ENCODE results near the gene SV2C.
A peak's percentile ranks its signal among the peaks of the same experiment; 100 is the strongest.
"Not testable (repeated sequence)": the region's sequence is repeated elsewhere in the genome, so short reads cannot be mapped to it uniquely, and the experiment has no call there.

Gene SV2C

DNA sequence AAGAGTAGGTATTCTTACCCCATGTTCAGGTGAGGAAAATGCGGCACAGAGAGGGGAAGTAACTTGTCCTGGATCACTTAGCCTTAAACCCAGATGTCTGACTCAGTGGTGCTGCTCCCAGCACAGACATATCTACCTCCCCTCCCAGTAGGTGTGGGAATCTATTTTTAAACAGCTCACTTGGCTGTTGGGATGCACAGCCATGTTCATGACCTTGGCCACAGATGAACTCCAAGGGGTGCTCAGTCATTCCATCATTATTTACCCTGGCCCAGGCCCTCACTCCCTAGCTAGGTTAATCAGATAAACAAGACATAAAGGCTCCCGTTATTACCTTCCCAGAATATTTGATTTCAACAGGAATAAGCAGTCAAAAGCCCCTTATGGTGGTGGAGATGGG, 231.5 kb downstream of the SV2C start:
- no peak for DNase-seq

GRCh38 chr5:76319673-76320072, 236.5 kb downstream of the SV2C start:
- no peak for DNase-seq

- DNase-seq: not testable (repeated sequence)
These were observed 240.3 kb downstream of the SV2C start for GRCh38 chr5:76323494-76323893.

DNA sequence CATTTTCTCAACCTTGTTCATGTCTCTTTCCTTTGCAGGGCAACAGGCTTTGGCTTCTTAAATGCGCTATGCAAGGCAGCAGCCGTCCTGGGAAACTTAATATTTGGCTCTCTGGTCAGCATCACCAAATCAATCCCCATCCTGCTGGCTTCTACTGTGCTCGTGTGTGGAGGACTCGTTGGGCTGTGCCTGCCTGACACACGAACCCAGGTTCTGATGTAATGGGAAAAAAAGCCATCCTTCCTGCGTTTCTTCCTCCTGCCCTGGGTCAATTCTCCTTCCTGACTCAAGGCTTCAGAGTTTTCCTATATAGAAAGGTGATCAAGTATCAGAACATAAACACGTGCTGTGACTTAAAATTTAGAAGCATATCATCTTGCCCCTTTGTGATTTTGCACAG, 242.1 kb downstream of the SV2C start:
- DNase-seq: no peak

- DNase-seq: no peak
These were observed 242.8 kb downstream of the SV2C start for GRCh38 chr5:76325876-76326491.

DNA sequence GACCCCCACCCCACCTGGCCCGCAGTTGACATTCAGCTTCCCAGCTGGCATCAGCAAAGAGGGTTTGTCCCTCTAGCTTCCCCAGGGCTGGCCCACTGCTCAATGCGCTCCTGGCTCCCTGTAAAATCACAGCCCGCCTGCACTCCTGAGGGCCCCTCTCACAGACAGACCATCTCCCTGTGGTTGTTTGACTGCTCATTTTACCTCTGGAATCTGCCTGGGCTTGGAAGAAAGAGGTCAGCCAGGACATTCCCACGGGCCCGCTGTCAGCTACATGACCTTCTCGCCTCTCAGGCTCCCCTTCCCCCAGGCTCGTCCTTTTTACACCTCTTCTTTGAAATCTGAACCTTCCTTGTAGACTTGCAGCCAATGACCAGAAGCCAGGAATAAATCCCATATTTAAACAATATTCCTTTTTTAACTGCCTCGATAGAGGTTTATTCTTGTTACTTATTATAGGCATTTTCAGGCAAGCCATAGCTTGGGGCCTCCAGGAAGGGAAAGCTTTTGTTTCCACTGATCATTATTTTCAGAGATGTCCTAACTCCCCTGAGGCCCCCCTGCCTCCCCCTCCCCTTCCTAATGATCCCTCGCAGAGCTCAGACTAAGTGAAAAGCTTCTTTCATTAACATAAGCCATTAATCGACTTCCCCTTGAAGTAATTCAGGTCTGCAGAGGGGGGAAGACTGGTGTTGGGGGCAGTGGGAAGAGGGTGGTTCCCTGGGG, 243.6 kb downstream of the SV2C start:
- DNase-seq: no peak

- no peak for DNase-seq
These were observed 246.2 kb downstream of the SV2C start for GRCh38 chr5:76329346-76329745.

DNA sequence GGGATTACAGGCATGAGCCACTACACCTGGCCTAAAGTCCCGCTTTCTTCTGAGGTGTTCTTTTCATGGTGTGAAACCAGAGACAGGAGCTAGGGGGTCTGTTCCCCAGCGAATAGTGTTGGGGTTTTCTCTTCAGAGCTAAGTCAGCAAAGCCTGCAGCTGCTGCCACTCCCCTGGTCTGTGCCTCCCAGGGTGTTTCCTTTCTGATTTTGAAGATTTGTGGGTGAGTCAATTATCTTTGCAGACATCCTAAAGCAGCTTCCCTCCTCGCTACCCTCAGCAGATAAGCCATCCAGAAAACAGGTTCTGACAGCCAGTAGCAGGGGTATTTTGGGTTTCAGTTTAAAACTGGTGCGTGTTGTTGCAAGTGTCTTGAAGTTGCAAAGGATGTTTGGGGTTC, 247.9 kb downstream of the SV2C start:
- no peak for DNase-seq

GRCh38 chr5:76332102-76332501, 248.9 kb downstream of the SV2C start:
- DNase-seq: no peak

DNA sequence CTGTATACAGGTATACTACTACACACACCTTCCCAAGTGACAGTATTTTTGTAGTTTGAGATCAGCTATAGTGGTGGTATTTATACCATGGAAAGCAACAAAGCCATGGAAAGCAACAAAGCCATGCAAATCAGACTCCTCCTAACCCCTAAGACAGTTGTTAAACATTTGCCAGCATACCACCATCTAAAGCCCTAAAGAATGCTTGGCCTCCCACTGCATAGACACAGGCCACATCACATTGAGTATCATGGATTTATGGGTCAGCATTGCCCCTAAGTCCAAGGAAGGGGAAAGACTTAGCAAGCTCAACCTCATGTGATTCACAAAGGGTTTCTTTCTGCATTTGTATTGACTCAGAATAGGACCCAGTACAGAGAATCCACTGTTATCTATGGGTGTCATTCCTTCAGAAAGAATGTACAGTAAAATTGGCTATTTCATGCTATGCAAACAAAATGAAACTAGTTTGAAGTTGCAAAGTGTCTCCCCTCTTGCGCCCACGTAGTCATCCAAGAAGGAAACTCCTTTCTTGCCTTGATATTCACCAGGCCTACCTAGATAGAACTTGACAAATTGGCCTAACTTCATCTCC, 249.5 kb downstream of the SV2C start:
- DNase-seq: no peak

DNA sequence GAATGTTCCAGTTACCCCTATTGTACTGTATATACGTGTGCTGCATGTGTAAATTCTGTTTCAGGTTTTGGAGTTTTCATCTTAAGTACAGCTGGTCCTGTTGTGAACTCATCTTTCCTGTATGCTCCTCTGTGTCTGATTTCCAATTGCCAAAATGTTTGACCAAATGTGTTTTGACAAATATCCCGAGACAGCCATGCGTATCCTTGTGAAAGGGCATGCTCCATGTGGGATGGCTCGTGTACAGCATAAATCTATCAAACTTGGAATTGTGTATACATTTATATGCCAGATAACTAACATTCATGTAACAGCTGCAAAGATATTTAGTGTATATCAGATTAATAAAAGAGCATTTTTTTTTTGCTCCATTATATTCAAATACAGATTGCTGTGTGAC, 250.4 kb downstream of the SV2C start:
- no peak for DNase-seq

GRCh38 chr5:76334574-76334973, 251.4 kb downstream of the SV2C start:
- no peak for DNase-seq

DNA sequence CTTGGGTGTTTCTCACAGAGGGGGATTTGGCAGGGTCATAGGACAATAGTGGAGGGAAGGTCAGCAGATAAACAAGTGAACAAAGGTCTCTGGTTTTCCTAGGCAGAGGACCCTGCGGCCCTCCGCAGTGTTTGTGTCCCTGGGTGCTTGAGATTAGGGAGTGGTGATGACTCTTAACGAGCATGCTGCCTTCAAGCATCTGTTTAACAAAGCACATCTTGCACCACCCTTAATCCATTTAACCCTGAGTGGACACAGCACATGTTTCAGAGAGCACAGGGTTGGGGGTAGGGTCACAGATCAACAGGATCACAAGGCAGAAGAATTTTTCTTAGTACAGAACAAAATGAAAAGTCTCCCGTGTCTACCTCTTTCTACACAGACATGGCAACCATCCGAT, 252.3 kb downstream of the SV2C start:
- not testable (repeated sequence) for DNase-seq

GRCh38 chr5:76336253-76336809, 253.1 kb downstream of the SV2C start:
- not testable (repeated sequence) for DNase-seq

GRCh38 chr5:76337953-76338451, 254.8 kb downstream of the SV2C start:
- peak in 1 of 2 experiments; percentile 7 for DNase-seq

- DNase-seq: no peak
These were observed 256.7 kb downstream of the SV2C start for GRCh38 chr5:76339919-76340318.

DNA sequence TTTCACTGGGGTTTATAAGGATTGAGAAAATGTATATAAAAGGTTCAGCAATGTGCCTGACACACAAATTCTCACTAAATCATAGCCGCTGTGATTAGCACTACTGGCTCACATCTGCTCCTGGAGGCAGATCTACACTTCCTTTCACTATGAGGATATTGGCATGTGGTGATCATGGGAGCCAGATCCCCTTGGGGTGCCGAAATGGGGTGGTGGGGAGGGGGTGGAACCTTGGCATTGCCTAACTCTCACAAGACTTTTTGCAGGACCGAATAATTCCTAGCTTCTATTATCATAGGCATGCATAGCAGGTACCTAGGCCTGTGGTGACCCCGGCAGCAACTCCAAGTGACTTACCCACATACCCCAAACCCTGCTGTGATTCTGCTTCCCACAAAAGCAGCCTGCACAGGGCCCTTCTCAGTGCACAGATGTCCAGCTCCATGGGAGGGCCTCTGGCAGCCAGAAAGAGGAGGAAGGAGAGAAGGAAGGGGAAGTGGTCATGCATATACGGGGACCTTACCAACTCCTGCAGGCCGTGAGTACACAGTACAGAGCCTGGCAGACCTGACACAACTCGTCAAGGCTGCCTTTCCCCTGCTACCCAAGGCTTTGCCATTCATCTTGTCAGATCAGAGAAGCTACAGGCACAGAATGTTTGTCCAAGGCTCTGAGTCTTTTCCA, 258.6 kb downstream of the SV2C start:
- no peak for DNase-seq

DNA sequence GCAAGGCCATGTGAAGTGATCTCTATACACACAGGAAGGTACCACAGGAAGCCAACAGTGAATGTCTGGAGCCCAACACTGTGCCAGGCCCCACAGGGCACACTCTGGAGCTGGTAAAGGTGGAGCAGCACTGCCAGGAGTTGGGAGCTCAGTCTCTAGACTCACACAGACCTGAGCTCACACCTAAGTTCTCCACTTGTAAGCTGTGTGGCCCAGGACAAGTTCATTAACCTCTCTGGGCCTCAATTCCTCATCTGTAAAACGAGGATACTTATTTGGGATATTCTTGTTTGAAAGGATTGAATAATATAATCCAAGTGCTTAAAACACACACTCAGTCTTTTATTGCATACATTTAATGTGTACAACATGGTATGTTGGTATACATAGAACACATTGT, 259.3 kb downstream of the SV2C start:
- no peak for DNase-seq

DNA sequence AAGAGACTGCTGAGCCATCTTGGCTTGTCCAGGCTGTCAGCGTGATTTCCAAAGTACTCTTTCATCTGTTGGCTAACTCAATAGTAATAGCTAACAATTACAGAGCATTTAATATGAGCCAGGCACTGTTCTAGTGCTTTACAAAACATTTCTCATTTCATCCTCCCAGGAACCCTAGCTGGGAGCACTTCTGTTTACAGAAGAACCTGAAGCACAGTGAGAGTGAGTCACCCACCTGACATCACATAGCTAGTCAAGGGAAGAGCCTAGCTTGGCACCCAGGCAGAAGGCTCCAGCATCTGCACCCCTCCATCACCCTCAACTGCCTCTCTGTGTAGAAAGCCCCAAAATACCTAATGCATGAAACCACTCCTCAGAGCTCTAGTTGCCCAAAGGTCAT, 262.4 kb downstream of the SV2C start:
- DNase-seq: no peak

DNA sequence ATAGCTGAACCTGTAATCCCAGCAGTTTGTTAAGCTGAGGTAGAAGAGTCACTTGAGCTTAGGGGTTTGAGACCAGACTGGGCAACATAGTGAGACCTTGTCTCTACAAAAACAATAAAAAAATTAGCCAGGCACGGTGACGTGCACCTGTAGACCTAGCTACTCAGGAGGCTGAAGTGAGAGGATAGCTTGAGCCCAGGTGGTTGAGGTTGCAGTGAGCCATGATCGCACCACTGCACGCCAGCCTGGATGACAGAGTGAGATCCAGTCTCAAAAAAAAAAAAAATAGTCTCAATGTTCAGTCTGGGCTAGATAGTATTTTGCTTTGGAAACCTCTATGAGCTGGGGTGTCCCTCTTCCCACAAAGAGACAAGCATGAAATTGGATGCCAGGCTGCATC, 268.0 kb downstream of the SV2C start:
- no peak for DNase-seq

DNA sequence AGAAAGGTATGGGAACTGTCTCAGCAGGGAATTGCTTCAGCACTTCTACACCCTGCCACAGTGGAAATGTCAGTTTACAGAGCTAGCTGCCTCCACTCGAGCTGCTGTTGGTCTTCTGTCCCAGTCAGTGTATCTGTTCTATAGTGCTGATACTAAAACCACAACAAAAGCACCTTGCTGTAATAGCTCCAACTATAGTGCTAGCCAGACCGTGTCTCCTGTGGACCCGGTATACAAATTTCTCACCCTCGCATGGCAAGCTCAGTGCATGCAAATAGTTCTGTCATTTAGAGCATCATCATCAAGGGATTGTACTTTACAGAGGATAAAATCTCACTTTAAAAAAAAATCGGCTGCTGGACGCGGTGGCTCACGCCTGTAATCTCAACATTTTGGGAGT, 268.4 kb downstream of the SV2C start:
- no peak for DNase-seq

GRCh38 chr5:76356887-76357286, 273.7 kb downstream of the SV2C start:
- no peak for DNase-seq

Measured in SHP77 (cell line).